Measurements from ENCODE around the gene FOXD4L1.
"Not testable (repeated sequence)": the region's sequence is repeated elsewhere in the genome, so short reads cannot be mapped to it uniquely, and the experiment has no call there.

Gene FOXD4L1

GRCh38 chr2:113498365-113498764, at the start of gene FOXD4L1:
TSS of gene FOXD4L1 (plus strand) at chr2:113498665. CDS start at chr2:113499257, 592 bp downstream.
- H3K9me3 Mint-ChIP-seq; H3K27ac Mint-ChIP-seq; DNase-seq; H3K36me3 Mint-ChIP-seq (ENCODE audit: low read depth): not testable (repeated sequence)
- Mint-ChIP-seq H3K4me1 (ENCODE audit: low read depth) (peaks cover 23% of the 10 kb centered on the region), H3K4me3 (peak within 1 kb of the TSS; percentile 48), H3K27me3 (peaks cover 36% of the 10 kb centered on the region)

- not testable (repeated sequence) for H3K9me3 Mint-ChIP-seq; H3K27ac Mint-ChIP-seq; H3K36me3 Mint-ChIP-seq (ENCODE audit: low read depth); H3K4me1 Mint-ChIP-seq (ENCODE audit: low read depth); DNase-seq; H3K27me3 Mint-ChIP-seq; H3K4me3 Mint-ChIP-seq
Measured at GRCh38 chr2:113465770-113466169, 32.7 kb upstream of the FOXD4L1 start.

GRCh38 chr2:113476688-113477368, 21.6 kb upstream of the FOXD4L1 start:
- H3K27me3 Mint-ChIP-seq; H3K4me1 Mint-ChIP-seq (ENCODE audit: low read depth); H3K4me3 Mint-ChIP-seq; DNase-seq; H3K9me3 Mint-ChIP-seq; H3K27ac Mint-ChIP-seq: not testable (repeated sequence)
- peaks cover 23% of the 10 kb centered on the region for H3K36me3 Mint-ChIP-seq (ENCODE audit: low read depth)

GRCh38 chr2:113496527-113496926, 1.9 kb upstream of the FOXD4L1 start:
- Mint-ChIP-seq H3K27me3 (peaks cover 23% of the 10 kb centered on the region), H3K4me1 (ENCODE audit: low read depth) (peaks cover 14% of the 10 kb centered on the region)
- H3K9me3 Mint-ChIP-seq; H3K36me3 Mint-ChIP-seq (ENCODE audit: low read depth); DNase-seq; H3K27ac Mint-ChIP-seq; H3K4me3 Mint-ChIP-seq: not testable (repeated sequence)

- not testable (repeated sequence) for H3K9me3 Mint-ChIP-seq; H3K36me3 Mint-ChIP-seq (ENCODE audit: low read depth); H3K27ac Mint-ChIP-seq
- DNase-seq, result peak; percentile 43
- Mint-ChIP-seq H3K4me1 (ENCODE audit: low read depth) (peaks cover 23% of the 10 kb centered on the region), H3K4me3 (peak overlapping the region; percentile 48), H3K27me3 (peaks cover 42% of the 10 kb centered on the region)
Measured at GRCh38 chr2:113499019-113499885, 787 bp downstream of the FOXD4L1 start.

- peak overlapping the region; percentile 25 for H3K4me3 Mint-ChIP-seq
- peaks cover 23% of the 10 kb centered on the region for H3K4me1 Mint-ChIP-seq (ENCODE audit: low read depth)
- peak overlapping the region; percentile 33 for H3K27ac Mint-ChIP-seq
- H3K9me3 Mint-ChIP-seq; H3K36me3 Mint-ChIP-seq (ENCODE audit: low read depth): not testable (repeated sequence)
- peak; percentile 48 for DNase-seq
- H3K27me3 Mint-ChIP-seq, result peaks cover 45% of the 10 kb centered on the region
Measured at GRCh38 chr2:113499886-113500722, 1.6 kb downstream of the FOXD4L1 start.

GRCh38 chr2:113500723-113501038, 2.2 kb downstream of the FOXD4L1 start:
- Mint-ChIP-seq H3K4me3 (peak overlapping the region; percentile 25), H3K4me1 (ENCODE audit: low read depth) (peaks cover 23% of the 10 kb centered on the region), H3K27ac (peak overlapping the region; percentile 33), H3K27me3 (peaks cover 45% of the 10 kb centered on the region)
- not testable (repeated sequence) for H3K36me3 Mint-ChIP-seq (ENCODE audit: low read depth); DNase-seq; H3K9me3 Mint-ChIP-seq

GRCh38 chr2:113502216-113503093, 4.0 kb downstream of the FOXD4L1 start:
- peak overlapping the region; percentile 63 for H3K27ac Mint-ChIP-seq

GRCh38 chr2:113503094-113504042, 4.9 kb downstream of the FOXD4L1 start:
- not testable (repeated sequence) for H3K36me3 Mint-ChIP-seq (ENCODE audit: low read depth); H3K9me3 Mint-ChIP-seq
- Mint-ChIP-seq H3K27me3 (peaks cover 49% of the 10 kb centered on the region), H3K27ac (peak overlapping the region; percentile 63), H3K4me3 (peak overlapping the region; percentile 75), H3K4me1 (ENCODE audit: low read depth) (peaks cover 25% of the 10 kb centered on the region)
- peak; percentile 67 for DNase-seq

More at GRCh38 chr2:113502216-113503093, 4.0 kb downstream of the FOXD4L1 start:
- Mint-ChIP-seq H3K4me3 (peak overlapping the region; percentile 75), H3K27me3 (peaks cover 48% of the 10 kb centered on the region), H3K4me1 (ENCODE audit: low read depth) (peaks cover 23% of the 10 kb centered on the region)
- DNase-seq, result peak; percentile 57
- H3K9me3 Mint-ChIP-seq; H3K36me3 Mint-ChIP-seq (ENCODE audit: low read depth): not testable (repeated sequence)

- DNase-seq, result peak; percentile 34
- Mint-ChIP-seq H3K4me1 (ENCODE audit: low read depth) (peaks cover 21% of the 10 kb centered on the region), H3K4me3 (peak overlapping the region; percentile 54), H3K27me3 (peaks cover 46% of the 10 kb centered on the region)
- H3K36me3 Mint-ChIP-seq (ENCODE audit: low read depth); H3K27ac Mint-ChIP-seq; H3K9me3 Mint-ChIP-seq: not testable (repeated sequence)
Measured at GRCh38 chr2:113504081-113504480, 5.6 kb downstream of the FOXD4L1 start.

- DNase-seq, result peak; percentile 29
- not testable (repeated sequence) for H3K36me3 Mint-ChIP-seq (ENCODE audit: low read depth); H3K27ac Mint-ChIP-seq; H3K4me3 Mint-ChIP-seq; H3K4me1 Mint-ChIP-seq (ENCODE audit: low read depth); H3K9me3 Mint-ChIP-seq
- H3K27me3 Mint-ChIP-seq, result peaks cover 33% of the 10 kb centered on the region
Measured at GRCh38 chr2:113507394-113508140, 9.1 kb downstream of the FOXD4L1 start.

GRCh38 chr2:113508187-113508586, 9.7 kb downstream of the FOXD4L1 start:
- H3K4me3 Mint-ChIP-seq; H3K9me3 Mint-ChIP-seq; H3K36me3 Mint-ChIP-seq (ENCODE audit: low read depth); DNase-seq; H3K4me1 Mint-ChIP-seq (ENCODE audit: low read depth); H3K27ac Mint-ChIP-seq: not testable (repeated sequence)
- peaks cover 28% of the 10 kb centered on the region for H3K27me3 Mint-ChIP-seq
